ENCODE measurements around the gene TLN1. TPM values are rescaled to one million over a fixed set of nuclear protein-coding genes. Genes with fewer than 3 reads are reported as not detected.

Gene TLN1
- total RNA-seq, 1 donor from 2014 or later: 245 TPM

- no peak for TF ChIP-seq CTCF (IDR thresholded peaks at IDR 0.05; ENCODE audit: insufficient read depth, low read length, poor library complexity, severe bottlenecking)
- Histone ChIP-seq H3K4me3 (ENCODE audit: low read depth, low read length) (no peak overlapping the region), H3K36me3 (ENCODE audit: control insufficient read depth, insufficient read depth, low read length) (no peaks in the 10 kb centered on the region), H3K27me3 (ENCODE audit: control insufficient read depth, insufficient read depth, low read length) (no peaks in the 10 kb centered on the region)
- no peak for DNase-seq (ENCODE audit: low read depth)
Observed at GRCh38 chr9:35666045-35666444, 66.0 kb downstream of the TLN1 start.

GRCh38 chr9:35665471-35665818, 66.5 kb downstream of the TLN1 start:
- H3K27me3 ChIP-seq (ENCODE audit: control insufficient read depth, insufficient read depth, low read length): no peaks in the 10 kb centered on the region
- H3K4me3 ChIP-seq (ENCODE audit: low read depth, low read length): peak overlapping the region; percentile 63
- TF ChIP-seq CTCF (IDR thresholded peaks at IDR 0.05; ENCODE audit: insufficient read depth, low read length, poor library complexity, severe bottlenecking): no peak
- DNase-seq (ENCODE audit: low read depth): no peak
- H3K36me3 ChIP-seq (ENCODE audit: control insufficient read depth, insufficient read depth, low read length): peaks cover 2% of the 10 kb centered on the region

GRCh38 chr9:35664531-35665470, 67.2 kb downstream of the TLN1 start, which contains the start of gene ARHGEF39:
Gene ARHGEF39 (minus strand): TSS chr9:35665195. CDS start chr9:35665169, 26 bp downstream.
- Histone ChIP-seq H3K36me3 (ENCODE audit: control insufficient read depth, insufficient read depth, low read length) (peaks cover 2% of the 10 kb centered on the region), H3K27me3 (ENCODE audit: control insufficient read depth, insufficient read depth, low read length) (no peaks in the 10 kb centered on the region), H3K4me3 (ENCODE audit: low read depth, low read length) (peak within 1 kb of the TSS; percentile 63)
- TF ChIP-seq CTCF (IDR thresholded peaks at IDR 0.05; ENCODE audit: insufficient read depth, low read length, poor library complexity, severe bottlenecking): peak; percentile 36
- no peak for DNase-seq (ENCODE audit: low read depth)

GRCh38 chr9:35662437-35662836, 69.6 kb downstream of the TLN1 start:
- Histone ChIP-seq H3K36me3 (ENCODE audit: control insufficient read depth, insufficient read depth, low read length) (peaks cover 2% of the 10 kb centered on the region), H3K27me3 (ENCODE audit: control insufficient read depth, insufficient read depth, low read length) (no peaks in the 10 kb centered on the region), H3K4me3 (ENCODE audit: low read depth, low read length) (no peak overlapping the region)
- no peak for TF ChIP-seq CTCF (IDR thresholded peaks at IDR 0.05; ENCODE audit: insufficient read depth, low read length, poor library complexity, severe bottlenecking)
- DNase-seq (ENCODE audit: low read depth): no peak

- Histone ChIP-seq H3K27me3 (ENCODE audit: control insufficient read depth, insufficient read depth, low read length) (no peaks in the 10 kb centered on the region), H3K4me3 (ENCODE audit: low read depth, low read length) (no peak overlapping the region), H3K36me3 (ENCODE audit: control insufficient read depth, insufficient read depth, low read length) (peaks cover 2% of the 10 kb centered on the region)
- DNase-seq (ENCODE audit: low read depth): no peak
- no peak for TF ChIP-seq CTCF (IDR thresholded peaks at IDR 0.05; ENCODE audit: insufficient read depth, low read length, poor library complexity, severe bottlenecking)
Observed at GRCh38 chr9:35661756-35662350, 70.1 kb downstream of the TLN1 start.
